Memory B cell (primary cell): ENCODE data around the gene AKAP8.
"Not testable (repeated sequence)": the region's sequence is repeated elsewhere in the genome, so short reads cannot be mapped to it uniquely, and the experiment has no call there.

Experiments used
- ATAC-seq: fragments of 150-1000 bp; cut with Tn5 transposase; 2 replicates; pipeline ENCODE4 v1.10.0; 2021; ENCODE audit warnings: low read depth, mild to moderate bottlenecking, moderate library complexity
- DNase-seq, 2 donors: peaks; one replicate each; pipeline ENCODE4 v3.0.0; 2022; ENCODE audit warnings: low spot score in 2 of 2
- H3K27ac Mint-ChIP-seq: one replicate; pipeline ENCODE4 v1.8.0; 2022; ENCODE audit warnings: mild to moderate bottlenecking, moderate library complexity, mixed read lengths
- H3K27me3 Mint-ChIP-seq: one replicate; pipeline ENCODE4 v1.8.0; 2022; ENCODE audit warnings: mixed read lengths
- H3K36me3 Mint-ChIP-seq: one replicate; pipeline ENCODE4 v1.8.0; 2022; ENCODE audit warnings: mild to moderate bottlenecking, mixed read lengths
- H3K4me1 Mint-ChIP-seq: one replicate; pipeline ENCODE4 v1.8.0; 2022; ENCODE audit warnings: mixed read lengths
- H3K4me3 Mint-ChIP-seq: one replicate; pipeline ENCODE4 v1.8.0; 2022; ENCODE audit warnings: mild to moderate bottlenecking, moderate library complexity, mixed read lengths
- H3K9me3 Mint-ChIP-seq: one replicate; pipeline ENCODE4 v1.8.0; 2022; ENCODE audit warnings: mixed read lengths

Gene AKAP8

GRCh38 chr19:15373644-15374043 lies 5.9 kb downstream of the AKAP8 start:
- ATAC-seq (no peak), DNase-seq (no peak)
- Mint-ChIP-seq H3K36me3 (peaks cover 15% of the 10 kb centered on the region), H3K4me1 (peaks cover 16% of the 10 kb centered on the region), H3K27ac (no peak overlapping the region), H3K4me3 (no peak overlapping the region), H3K27me3 (no peaks in the 10 kb centered on the region), H3K9me3 (no peaks in the 10 kb centered on the region)

GRCh38 chr19:15372891-15373301 lies 6.7 kb downstream of the AKAP8 start:
- H3K4me3 Mint-ChIP-seq = no peak overlapping the region
- H3K27me3 Mint-ChIP-seq = no peaks in the 10 kb centered on the region
- H3K36me3 Mint-ChIP-seq = peaks cover 20% of the 10 kb centered on the region
- H3K4me1 Mint-ChIP-seq = peaks cover 11% of the 10 kb centered on the region
- H3K9me3 Mint-ChIP-seq = no peaks in the 10 kb centered on the region
- H3K27ac Mint-ChIP-seq = no peak overlapping the region
- no peak for ATAC-seq
- no peak for DNase-seq

- Mint-ChIP-seq H3K4me3 (no peak overlapping the region), H3K9me3 (no peaks in the 10 kb centered on the region), H3K4me1 (peaks cover 7% of the 10 kb centered on the region), H3K36me3 (peaks cover 22% of the 10 kb centered on the region), H3K27ac (no peak overlapping the region), H3K27me3 (no peaks in the 10 kb centered on the region)
- ATAC-seq = no peak
- DNase-seq = no peak
These were observed 7.1 kb downstream of the AKAP8 start for GRCh38 chr19:15372470-15372869.

GRCh38 chr19:15371786-15372380 lies 7.7 kb downstream of the AKAP8 start:
- DNase-seq = no peak
- Mint-ChIP-seq H3K9me3 (no peaks in the 10 kb centered on the region), H3K27ac (no peak overlapping the region), H3K36me3 (peaks cover 22% of the 10 kb centered on the region), H3K4me1 (peaks cover 4% of the 10 kb centered on the region), H3K4me3 (no peak overlapping the region), H3K27me3 (no peaks in the 10 kb centered on the region)
- ATAC-seq = no peak

GRCh38 chr19:15371119-15371518 lies 8.5 kb downstream of the AKAP8 start:
- H3K36me3 Mint-ChIP-seq = peaks cover 22% of the 10 kb centered on the region
- no peaks in the 10 kb centered on the region for H3K27me3 Mint-ChIP-seq
- H3K9me3 Mint-ChIP-seq = no peaks in the 10 kb centered on the region
- H3K4me3 Mint-ChIP-seq = no peak overlapping the region
- no peak overlapping the region for H3K27ac Mint-ChIP-seq
- H3K4me1 Mint-ChIP-seq = no peaks in the 10 kb centered on the region
- ATAC-seq (no peak), DNase-seq (no peak)

GRCh38 chr19:15369594-15369891 lies 10.0 kb downstream of the AKAP8 start:
- no peak for DNase-seq
- Mint-ChIP-seq H3K4me3 (no peak overlapping the region), H3K9me3 (no peaks in the 10 kb centered on the region), H3K27ac (no peak overlapping the region), H3K36me3 (peaks cover 22% of the 10 kb centered on the region), H3K27me3 (no peaks in the 10 kb centered on the region), H3K4me1 (no peaks in the 10 kb centered on the region)
- ATAC-seq = no peak

GRCh38 chr19:15368798-15369593 lies 10.6 kb downstream of the AKAP8 start:
- Mint-ChIP-seq H3K27ac (peak overlapping the region; percentile 62), H3K9me3 (no peaks in the 10 kb centered on the region), H3K4me3 (no peak overlapping the region), H3K4me1 (no peaks in the 10 kb centered on the region), H3K27me3 (no peaks in the 10 kb centered on the region), H3K36me3 (peaks cover 22% of the 10 kb centered on the region)
- ATAC-seq (no peak), DNase-seq (no peak)

GRCh38 chr19:15368051-15368632 lies 11.4 kb downstream of the AKAP8 start:
- H3K27me3 Mint-ChIP-seq = no peaks in the 10 kb centered on the region
- DNase-seq = no peak
- no peak for ATAC-seq
- H3K4me1 Mint-ChIP-seq = peaks cover 2% of the 10 kb centered on the region
- peak overlapping the region; percentile 62 for H3K27ac Mint-ChIP-seq
- H3K9me3 Mint-ChIP-seq = no peaks in the 10 kb centered on the region
- peaks cover 25% of the 10 kb centered on the region for H3K36me3 Mint-ChIP-seq
- no peak overlapping the region for H3K4me3 Mint-ChIP-seq

- Mint-ChIP-seq H3K27me3 (no peaks in the 10 kb centered on the region), H3K4me3 (no peak overlapping the region), H3K4me1 (peaks cover 2% of the 10 kb centered on the region), H3K9me3 (no peaks in the 10 kb centered on the region), H3K36me3 (peaks cover 22% of the 10 kb centered on the region), H3K27ac (no peak overlapping the region)
- ATAC-seq = no peak
- no peak for DNase-seq
These were observed 12.1 kb downstream of the AKAP8 start for GRCh38 chr19:15367439-15367838.

- ATAC-seq (peak; percentile 37), DNase-seq (no peak)
- peaks cover 2% of the 10 kb centered on the region for H3K4me1 Mint-ChIP-seq
- no peaks in the 10 kb centered on the region for H3K27me3 Mint-ChIP-seq
- no peaks in the 10 kb centered on the region for H3K9me3 Mint-ChIP-seq
- H3K36me3 Mint-ChIP-seq = peaks cover 23% of the 10 kb centered on the region
- no peak overlapping the region for H3K27ac Mint-ChIP-seq
- H3K4me3 Mint-ChIP-seq = no peak overlapping the region
These were observed 14.3 kb downstream of the AKAP8 start for GRCh38 chr19:15365264-15365663.

GRCh38 chr19:15363791-15364190 lies 15.8 kb downstream of the AKAP8 start:
- H3K36me3 Mint-ChIP-seq = peaks cover 23% of the 10 kb centered on the region
- not testable (repeated sequence) for H3K4me1 Mint-ChIP-seq, DNase-seq, H3K9me3 Mint-ChIP-seq, H3K27me3 Mint-ChIP-seq, H3K4me3 Mint-ChIP-seq, ATAC-seq
- peak overlapping the region; percentile 38 for H3K27ac Mint-ChIP-seq

GRCh38 chr19:15363048-15363447 lies 16.5 kb downstream of the AKAP8 start:
- H3K36me3 Mint-ChIP-seq = peaks cover 25% of the 10 kb centered on the region
- not testable (repeated sequence) for H3K4me3 Mint-ChIP-seq, H3K9me3 Mint-ChIP-seq, ATAC-seq, DNase-seq, H3K27me3 Mint-ChIP-seq, H3K4me1 Mint-ChIP-seq, H3K27ac Mint-ChIP-seq

GRCh38 chr19:15360015-15360414 lies 19.6 kb downstream of the AKAP8 start:
- not testable (repeated sequence) for DNase-seq, H3K27me3 Mint-ChIP-seq, H3K9me3 Mint-ChIP-seq, H3K4me3 Mint-ChIP-seq, H3K4me1 Mint-ChIP-seq, H3K27ac Mint-ChIP-seq
- ATAC-seq = peak; percentile 66
- H3K36me3 Mint-ChIP-seq = peaks cover 30% of the 10 kb centered on the region

- Mint-ChIP-seq H3K4me3 (no peak overlapping the region), H3K27ac (peak overlapping the region; percentile 69), H3K36me3 (peaks cover 39% of the 10 kb centered on the region), H3K27me3 (no peaks in the 10 kb centered on the region), H3K4me1 (peaks cover 2% of the 10 kb centered on the region), H3K9me3 (no peaks in the 10 kb centered on the region)
- no peak for DNase-seq
- ATAC-seq = no peak
These were observed 20.7 kb downstream of the AKAP8 start for GRCh38 chr19:15358918-15359317.
